ENCODE results near the gene SOD2. TPM values are rescaled to one million over a fixed set of nuclear protein-coding genes. Genes with fewer than 3 reads are reported as not detected.
"Not testable (repeated sequence)": the region's sequence is repeated elsewhere in the genome, so short reads cannot be mapped to it uniquely, and the experiment has no call there.

SOD2 gene
- total and polyA plus RNA-seq, 2 of the 13 experiments (the other 11 are each of a cell fraction or from before 2014, with no cell fraction given): 304 to 309 TPM

DNA sequence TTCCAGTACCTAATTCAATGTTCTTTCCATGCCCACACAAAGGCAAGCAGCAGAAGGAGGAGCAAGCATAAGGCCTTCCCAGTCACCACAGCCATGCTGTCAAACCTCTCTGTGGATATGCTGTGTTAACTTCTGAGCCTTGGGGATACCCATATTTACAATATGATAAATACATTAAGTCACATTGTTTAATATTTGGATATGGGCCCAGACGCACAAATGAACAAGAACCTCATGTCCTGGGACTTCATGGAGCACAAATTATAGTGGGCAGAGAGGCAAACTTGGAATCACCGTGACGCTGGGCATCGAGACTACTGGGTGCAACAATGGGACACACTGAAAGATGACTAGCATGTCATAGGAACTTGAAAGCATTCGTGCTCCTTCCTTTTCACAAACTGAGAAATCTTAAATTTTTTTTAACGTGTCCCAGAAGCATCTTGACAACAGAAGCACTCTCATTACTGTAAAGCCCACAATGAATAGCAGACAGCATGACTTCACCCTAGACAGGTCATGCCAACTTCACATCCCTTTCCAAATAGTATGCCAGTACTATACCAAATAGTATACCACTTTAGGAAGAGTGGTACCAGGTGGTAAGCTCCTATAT lies 16.0 kb downstream of the SOD2 start:
- ATAC-seq: peak; percentile 64
- in situ Hi-C loops (cut with HindIII; ENCODE audit: extremely low pct_ligation_motif_present, low pct_unique_long_range_greater_than_20kb): no loop called here
- H3K4me3 ChIP-seq (replicated peaks in 1 of 3; ENCODE audit: insufficient read depth in 1 of 3, low read depth in 2 of 3, low read length in 3 of 3): no peak overlapping the region
- no peak for FAIRE-seq
- peak; percentile 13 for TF ChIP-seq TEAD3 (CRISPR knock-in tag; optimal IDR thresholded peaks at IDR 0.05; ENCODE audit: borderline replicate concordance)
- TF ChIP-seq PAF1 (CRISPR knock-in tag; IDR thresholded peaks at IDR 0.05): 0 out of 2 replicates have a peak, but pooled peaks have one; percentile 4
- TF ChIP-seq ZNF615 (CRISPR knock-in tag; IDR thresholded peaks at IDR 0.05; ENCODE audit: borderline replicate concordance): 0 out of 2 replicates have a peak, but pooled peaks have one; percentile 21
- 0 out of 2 replicates have a peak, but pooled peaks have one; percentile 20 for TF ChIP-seq KDM2A (CRISPR knock-in tag; IDR thresholded peaks at IDR 0.05; ENCODE audit: borderline replicate concordance, low read depth)
- no peak for TF ChIP-seq ZNF644 (CRISPR knock-in tag; IDR thresholded peaks at IDR 0.05; ENCODE audit: low read depth)
- TF ChIP-seq POLR2AphosphoS2 (IDR thresholded peaks at IDR 0.05; ENCODE audit: low read depth, low read length): 0 out of 2 replicates have a peak, but pooled peaks have one; percentile 18
- peak in 1 of 2 experiments; percentile 10; a peak in 1 of 4 replicates for TF ChIP-seq POLR2A (IDR thresholded peaks at IDR 0.05; ENCODE audit: insufficient read depth in 1 of 2, low read depth in 2 of 2, low read length in 2 of 2)
- no peak for TF ChIP-seq ZFP90 (CRISPR knock-in tag; IDR thresholded peaks at IDR 0.05; ENCODE audit: borderline replicate concordance)
- TF ChIP-seq CBFB (CRISPR knock-in tag; IDR thresholded peaks at IDR 0.05): no peak
- TF ChIP-seq, protein P1, sequence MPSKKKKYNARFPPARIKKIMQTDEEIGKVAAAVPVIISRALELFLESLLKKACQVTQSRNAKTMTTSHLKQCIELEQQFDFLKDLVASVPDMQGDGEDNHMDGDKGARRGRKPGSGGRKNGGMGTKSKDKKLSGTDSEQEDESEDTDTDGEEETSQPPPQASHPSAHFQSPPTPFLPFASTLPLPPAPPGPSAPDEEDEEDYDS (CRISPR knock-in tag; IDR thresholded peaks at IDR 0.05): no peak
- TF ChIP-seq, protein P2, sequence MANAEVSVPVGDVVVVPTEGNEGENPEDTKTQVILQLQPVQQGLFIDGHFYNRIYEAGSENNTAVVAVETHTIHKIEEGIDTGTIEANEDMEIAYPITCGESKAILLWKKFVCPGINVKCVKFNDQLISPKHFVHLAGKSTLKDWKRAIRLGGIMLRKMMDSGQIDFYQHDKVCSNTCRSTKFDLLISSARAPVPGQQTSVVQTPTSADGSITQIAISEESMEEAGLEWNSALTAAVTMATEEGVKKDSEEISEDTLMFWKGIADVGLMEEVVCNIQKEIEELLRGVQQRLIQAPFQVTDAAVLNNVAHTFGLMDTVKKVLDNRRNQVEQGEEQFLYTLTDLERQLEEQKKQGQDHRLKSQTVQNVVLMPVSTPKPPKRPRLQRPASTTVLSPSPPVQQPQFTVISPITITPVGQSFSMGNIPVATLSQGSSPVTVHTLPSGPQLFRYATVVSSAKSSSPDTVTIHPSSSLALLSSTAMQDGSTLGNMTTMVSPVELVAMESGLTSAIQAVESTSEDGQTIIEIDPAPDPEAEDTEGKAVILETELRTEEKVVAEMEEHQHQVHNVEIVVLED (CRISPR knock-in tag; IDR thresholded peaks at IDR 0.05; ENCODE audit: borderline replicate concordance): no peak
- TF ChIP-seq AGO1 (IDR thresholded peaks at IDR 0.05; ENCODE audit: low read depth, low read length, poor library complexity, severe bottlenecking): no peak
- TF ChIP-seq, protein P3, sequence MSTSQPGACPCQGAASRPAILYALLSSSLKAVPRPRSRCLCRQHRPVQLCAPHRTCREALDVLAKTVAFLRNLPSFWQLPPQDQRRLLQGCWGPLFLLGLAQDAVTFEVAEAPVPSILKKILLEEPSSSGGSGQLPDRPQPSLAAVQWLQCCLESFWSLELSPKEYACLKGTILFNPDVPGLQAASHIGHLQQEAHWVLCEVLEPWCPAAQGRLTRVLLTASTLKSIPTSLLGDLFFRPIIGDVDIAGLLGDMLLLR (CRISPR knock-in tag; IDR thresholded peaks at IDR 0.05): no peak
- ChIA-PET CTCF (ENCODE audit: low intra/inter-chr PET ratio, low total read pairs) (no interaction called here), POLR2A (interaction anchor here (1.2 to 1.4 kb wide), 4 partner anchors 9 to 296 kb away, joined by 3 to 8 read pairs (median 4); partner anchors contain the start of gene SOD2)
- WGBS (ENCODE audit: low lambda C conversion rate): 93% methylated on average over 6 of the region's 6 CpGs
- H3K9me3 ChIP-seq (ENCODE audit: low read length): no peaks in the 10 kb centered on the region
- no TSS peak for BruUV-seq (replicated peaks)
- no peaks in the 10 kb centered on the region for H3K27me3 ChIP-seq (ENCODE audit: control insufficient read depth in 1 of 2, insufficient read depth in 2 of 2, low read length in 2 of 2)
- intact Hi-C loops (cut with micrococcal nuclease; ENCODE audit: unreplicated experiment): no loop called here
- peaks cover 13 to 25% of the 10 kb centered on the region in 2 experiments; a peak in 4 of 5 replicates for H3K36me3 ChIP-seq (replicated peaks in 1 of 2; ENCODE audit: control insufficient read depth in 1 of 2, insufficient read depth in 2 of 2, low read length in 2 of 2)
- H4K20me1 ChIP-seq (ENCODE audit: insufficient read depth, low read length): peaks cover 20% of the 10 kb centered on the region; the same call in 1 of the 2 replicates
- no peak overlapping the region for H3K27ac ChIP-seq (ENCODE audit: extremely low read length, insufficient read depth, low read length)
- H3K9ac ChIP-seq (ENCODE audit: insufficient read depth, low read depth, low read length): no peak overlapping the region
- no peak for DNase-seq (ENCODE audit: low spot score)
- no peak overlapping the region for H3K4me2 ChIP-seq (ENCODE audit: low read depth, low read length)
- H2AFZ ChIP-seq (ENCODE audit: low read length): no peak overlapping the region
- H3K79me2 ChIP-seq (ENCODE audit: insufficient read depth, low read length): peaks cover 3% of the 10 kb centered on the region
- H3K4me1 ChIP-seq (ENCODE audit: insufficient read depth, low read length): no peaks in the 10 kb centered on the region

DNA sequence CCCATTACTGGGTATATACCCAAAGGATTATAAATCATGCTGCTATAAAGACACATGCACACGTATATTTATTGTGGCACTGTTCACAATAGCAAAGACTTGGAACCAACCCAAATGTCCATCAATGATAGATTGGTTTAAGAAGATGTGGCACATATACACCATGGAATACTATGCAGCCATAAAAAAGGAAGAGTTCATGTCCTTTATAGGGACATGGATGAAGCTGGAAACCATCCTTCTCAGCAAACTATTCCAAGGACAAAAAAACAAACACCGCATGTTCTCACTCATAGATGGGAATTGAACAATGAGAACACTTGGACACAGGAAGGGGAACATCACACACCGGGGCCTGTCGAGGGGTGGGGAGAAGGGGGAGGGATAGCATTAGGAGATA lies 16.8 kb downstream of the SOD2 start:
- in situ Hi-C loops (cut with HindIII; ENCODE audit: extremely low pct_ligation_motif_present, low pct_unique_long_range_greater_than_20kb); DNase-seq (ENCODE audit: low spot score); CTCF ChIA-PET (ENCODE audit: low intra/inter-chr PET ratio, low total read pairs): not testable (repeated sequence)

More for the DNA sequence above, 16.8 kb downstream of the SOD2 start:
- H3K27ac ChIP-seq (ENCODE audit: extremely low read length, insufficient read depth, low read length); H3K9ac ChIP-seq (ENCODE audit: insufficient read depth, low read depth, low read length); FAIRE-seq; intact Hi-C loops (cut with micrococcal nuclease; ENCODE audit: unreplicated experiment); POLR2A ChIA-PET; H3K4me3 ChIP-seq (replicated peaks in 1 of 3; ENCODE audit: insufficient read depth in 1 of 3, low read depth in 2 of 3, low read length in 3 of 3); H3K4me2 ChIP-seq (ENCODE audit: low read depth, low read length); H3K27me3 ChIP-seq (ENCODE audit: control insufficient read depth in 1 of 2, insufficient read depth in 2 of 2, low read length in 2 of 2); H3K79me2 ChIP-seq (ENCODE audit: insufficient read depth, low read length); ATAC-seq; H3K9me3 ChIP-seq (ENCODE audit: low read length); H2AFZ ChIP-seq (ENCODE audit: low read length); H3K4me1 ChIP-seq (ENCODE audit: insufficient read depth, low read length); BruUV-seq (replicated peaks): not testable (repeated sequence)
- H4K20me1 ChIP-seq (ENCODE audit: insufficient read depth, low read length): peaks cover 15% of the 10 kb centered on the region; the same call in 1 of the 2 replicates
- peaks cover 7 to 17% of the 10 kb centered on the region in 2 experiments; a peak in 4 of 5 replicates for H3K36me3 ChIP-seq (replicated peaks in 1 of 2; ENCODE audit: control insufficient read depth in 1 of 2, insufficient read depth in 2 of 2, low read length in 2 of 2)
- 96% methylated on average over 4 of the region's 4 CpGs for WGBS (ENCODE audit: low lambda C conversion rate)
